NCI-H2171 treated with DMSO at 0.1 percent for 48 hours (cell line): ENCODE data around the gene TMEM196.

ENCODE experiments used
- DNase-seq: peaks from one replicate; lab custom pipeline; 2025; lab: John Stamatoyannopoulos, UW

Gene TMEM196

GRCh38 chr7:19707240-19707639 lies 66.2 kb downstream of the TMEM196 start:
- no peak for DNase-seq

GRCh38 chr7:19705663-19706062 lies 67.8 kb downstream of the TMEM196 start:
- no peak for DNase-seq

- no peak for DNase-seq
Observed at GRCh38 chr7:19701471-19701870, 71.9 kb downstream of the TMEM196 start.

GRCh38 chr7:19700936-19701335 lies 72.5 kb downstream of the TMEM196 start:
- no peak for DNase-seq

- DNase-seq, result no peak
Observed at GRCh38 chr7:19698331-19698730, 75.1 kb downstream of the TMEM196 start.

GRCh38 chr7:19696926-19697325 lies 76.5 kb downstream of the TMEM196 start:
- DNase-seq, result no peak

GRCh38 chr7:19692111-19692828 lies 81.1 kb downstream of the TMEM196 start:
- no peak for DNase-seq

- no peak for DNase-seq
Observed at GRCh38 chr7:19690736-19691135, 82.7 kb downstream of the TMEM196 start.

GRCh38 chr7:19689130-19689529 lies 84.3 kb downstream of the TMEM196 start:
- peak; percentile 18 for DNase-seq

- no peak for DNase-seq
Observed at GRCh38 chr7:19681596-19681995, 91.8 kb downstream of the TMEM196 start.

- no peak for DNase-seq
Observed at GRCh38 chr7:19677180-19677579, 96.2 kb downstream of the TMEM196 start.

GRCh38 chr7:19675816-19676215 lies 97.6 kb downstream of the TMEM196 start:
- DNase-seq, result no peak

- DNase-seq, result no peak
Observed at GRCh38 chr7:19674266-19674960, 99.0 kb downstream of the TMEM196 start.

GRCh38 chr7:19670806-19671205 lies 102.6 kb downstream of the TMEM196 start:
- no peak for DNase-seq
